Gastroesophageal sphincter (tissue), 3 donors: ENCODE data around the gene ROR2.

ENCODE experiments used
- CTCF ChIP-seq, 4 experiments: fragments of 200-600 bp in 2 of 4; fragments of 450-650 bp in 2 of 4; sonication (generic) in 1 of 4; IDR thresholded peaks; one replicate each; pipeline ENCODE4 v1.5.1; 2017 to 2019; ENCODE audit warnings: antibody characterized with exemption in 4 of 4, mild to moderate bottlenecking in 2 of 4, moderate library complexity in 2 of 4
- POLR2A ChIP-seq, 2 donors: fragments of 450-650 bp; IDR thresholded peaks; one replicate each; pipeline ENCODE4 v1.6.1; 2017; ENCODE audit warnings: antibody characterized with exemption in 2 of 2, mild to moderate bottlenecking in 2 of 2, moderate library complexity in 1 of 2
- POLR2AphosphoS5 ChIP-seq: sonication (generic); formaldehyde crosslinking; IDR thresholded peaks from one replicate; pipeline ENCODE4 v1.6.1; 2017; ENCODE audit warnings: antibody characterized with exemption

- TF ChIP-seq CTCF (IDR thresholded peaks at IDR 0.05) (no peak), POLR2A (IDR thresholded peaks at IDR 0.05) (no peak), POLR2AphosphoS5 (no peak)
Observed at GRCh38 chr9:91729558-91729842, 220.5 kb downstream of the ROR2 start.
